NCI-H2107 treated with DMSO at 0.1 percent for 48 hours (cell line): ENCODE data around the gene PCSK6.

Experiments
- DNase-seq: peaks from one replicate; lab custom pipeline; 2025; ENCODE audit not compliant: unreplicated experiment; lab: John Stamatoyannopoulos, UW

PCSK6 gene

DNA sequence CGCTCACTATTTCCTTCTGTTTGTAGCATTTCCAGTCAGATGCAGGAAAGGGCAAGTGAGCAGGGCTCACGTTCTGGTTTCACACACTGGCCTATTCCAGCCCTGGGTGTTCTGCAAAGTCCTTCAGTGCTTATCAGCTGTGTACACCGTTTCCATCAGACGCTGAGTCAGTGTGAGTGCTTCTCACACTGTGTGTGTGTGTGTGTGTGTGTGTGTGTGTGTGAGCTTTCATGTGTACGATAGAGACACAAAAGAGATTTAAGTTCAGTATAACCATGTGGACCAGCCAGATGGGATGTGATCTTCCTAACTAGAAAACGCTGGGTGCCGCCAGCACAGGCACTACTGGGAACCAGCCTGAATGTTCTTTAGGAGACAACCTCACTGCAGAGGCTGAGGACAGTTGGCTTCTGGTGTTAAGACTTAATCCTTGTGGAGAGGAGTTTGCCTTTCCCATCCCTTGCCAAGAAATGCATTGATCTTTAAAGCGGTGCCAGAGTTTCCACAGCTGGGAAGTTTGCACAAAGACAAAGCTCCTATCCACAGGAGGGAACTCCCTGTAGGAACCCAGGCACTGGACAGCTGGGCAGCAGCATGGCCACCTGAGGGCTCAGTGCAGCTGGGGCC is 233.8 kb downstream of the PCSK6 start:
- DNase-seq, result no peak

DNA sequence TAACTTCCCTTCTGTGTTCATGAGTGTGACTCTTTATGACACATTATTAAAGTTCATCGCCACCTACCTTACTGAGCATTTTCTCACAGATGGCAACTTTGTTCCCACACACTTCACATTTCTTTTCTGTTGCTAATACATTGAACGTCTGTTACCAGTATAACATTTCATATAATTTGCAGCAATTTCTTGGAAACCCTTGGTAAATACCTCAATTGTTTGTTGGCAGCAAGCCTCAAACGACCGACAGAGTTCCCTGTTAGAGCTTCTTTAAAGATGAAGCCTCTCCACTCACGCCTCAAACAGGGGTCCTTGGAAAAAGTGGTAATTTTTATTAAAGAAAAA is 234.5 kb downstream of the PCSK6 start:
- no peak for DNase-seq

DNA sequence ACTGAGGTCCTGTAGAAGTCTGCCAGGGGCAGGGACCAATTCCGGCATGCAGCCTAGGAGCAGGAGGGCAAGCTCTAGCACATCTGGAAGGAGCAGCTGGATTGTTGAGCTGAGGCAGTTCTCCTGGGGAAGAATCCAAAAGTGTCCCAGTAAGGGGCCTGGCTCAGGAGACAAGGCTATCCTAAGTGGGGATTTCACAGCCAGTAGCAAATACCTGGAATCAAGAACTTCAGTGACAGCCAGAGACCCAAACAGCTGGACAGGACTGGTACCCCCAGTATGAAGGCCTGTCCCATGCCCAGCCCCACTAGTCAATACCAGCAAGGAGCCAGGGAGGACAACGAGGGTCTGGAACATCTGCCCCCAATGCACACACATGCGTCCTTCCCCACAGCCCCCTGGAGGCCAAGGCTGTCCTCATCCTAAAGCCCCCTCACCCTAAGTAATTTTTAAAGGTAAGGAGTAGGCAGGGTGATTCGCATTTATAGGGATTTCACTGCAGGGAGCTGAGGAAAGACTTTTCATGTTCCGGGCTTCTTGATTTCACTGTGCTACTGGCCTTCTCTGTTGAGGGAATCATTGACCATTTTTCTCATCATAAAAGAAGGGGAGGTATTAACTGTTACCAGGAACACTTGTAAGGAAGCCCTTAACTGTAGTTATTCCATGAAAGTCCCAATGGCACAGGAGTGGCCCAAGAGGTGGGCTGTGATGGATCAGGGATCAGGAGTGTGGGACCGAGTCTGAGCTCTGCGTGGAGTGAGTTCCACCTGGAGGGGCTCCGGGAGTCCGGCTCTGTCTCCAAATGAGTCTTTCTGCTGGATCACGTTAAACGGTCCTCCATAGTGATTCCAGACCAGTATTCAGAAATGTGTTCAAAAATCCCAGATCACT is 235.1 kb downstream of the PCSK6 start:
- DNase-seq, result no peak
